HG02763 (cell line): Measurements from ENCODE around the gene CCNYL1.

Experiments used
- ATAC-seq: cut with Tn5 transposase; IDR thresholded peaks from one replicate; pipeline ENCODE4 v1.9.1; 2021; ENCODE audit warnings: mild to moderate bottlenecking, moderate library complexity; ENCODE audit not compliant: unreplicated experiment

Gene CCNYL1

GRCh38 chr2:207787017-207787416 lies 75.6 kb downstream of the CCNYL1 start:
- ATAC-seq = no peak

GRCh38 chr2:207787800-207788199 lies 76.4 kb downstream of the CCNYL1 start:
- no peak for ATAC-seq

- no peak for ATAC-seq
Observed at GRCh38 chr2:207790898-207791297, 79.5 kb downstream of the CCNYL1 start.

GRCh38 chr2:207791579-207792243 lies 80.3 kb downstream of the CCNYL1 start:
- ATAC-seq = no peak

- no peak for ATAC-seq
Observed at GRCh38 chr2:207792244-207792785, 80.9 kb downstream of the CCNYL1 start.

GRCh38 chr2:207796585-207797350 lies 85.3 kb downstream of the CCNYL1 start:
- ATAC-seq = no peak

- no peak for ATAC-seq
Observed at GRCh38 chr2:207801259-207801658, 89.8 kb downstream of the CCNYL1 start.

GRCh38 chr2:207802650-207803049 lies 91.2 kb downstream of the CCNYL1 start:
- ATAC-seq = no peak
